ENCODE results near the gene RRP1B.
A peak's percentile ranks its signal among the peaks of the same experiment; 100 is the strongest.

Gene RRP1B

DNA sequence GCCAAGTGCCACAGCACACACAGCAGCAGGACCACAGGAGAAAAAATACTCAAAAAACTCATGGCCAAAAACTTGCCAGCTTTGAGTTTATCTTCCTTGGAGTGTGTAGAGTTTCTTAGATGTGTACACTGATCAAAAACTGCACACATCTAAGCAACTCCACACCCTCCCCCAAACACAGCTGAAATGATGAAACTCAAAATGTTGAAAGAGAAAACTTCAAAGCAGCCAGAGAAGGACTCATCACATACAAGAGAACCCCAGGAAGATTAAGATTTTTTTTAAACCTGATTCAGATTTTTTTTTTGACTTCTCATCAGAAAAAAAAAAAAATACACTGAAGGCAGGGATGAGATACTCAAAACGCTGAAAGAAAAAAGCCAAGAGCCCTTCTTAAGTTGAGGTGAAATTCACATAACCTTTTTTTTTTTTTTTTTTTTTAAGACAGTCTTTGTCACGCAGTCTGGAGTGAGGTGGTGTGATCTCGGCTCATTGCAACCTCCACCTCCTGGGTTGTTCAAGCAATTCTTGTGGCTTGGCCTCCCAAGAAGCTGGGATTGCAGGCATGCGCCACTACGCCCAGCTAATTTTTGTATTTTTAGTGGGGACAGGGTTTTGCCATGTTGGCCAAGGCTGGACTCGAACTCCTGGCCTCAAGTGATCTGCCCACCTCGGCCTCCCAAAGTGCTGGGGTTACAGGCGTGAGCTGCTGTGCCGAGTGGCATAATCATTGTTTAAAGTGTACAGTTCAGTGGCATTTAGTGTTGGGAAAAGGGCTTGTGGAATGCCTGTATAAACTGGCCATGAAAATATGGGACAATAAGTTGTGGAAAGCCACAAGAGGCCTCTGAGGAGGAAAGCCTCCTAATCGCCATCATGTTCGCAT, 38.6 kb downstream of the RRP1B start:
- TF ChIP-seq TCF12 (IDR thresholded peaks at IDR 0.05; ENCODE audit: low read depth) (no peak), EP300 (IDR thresholded peaks at IDR 0.05; ENCODE audit: borderline replicate concordance) (no peak), TAF1 (IDR thresholded peaks at IDR 0.05; ENCODE audit: low read depth) (no peak), NFIC (IDR thresholded peaks at IDR 0.05) (no peak), FOXM1 (IDR thresholded peaks at IDR 0.05; ENCODE audit: borderline replicate concordance, low read depth) (no peak)
- TF ChIP-seq, protein P1, sequence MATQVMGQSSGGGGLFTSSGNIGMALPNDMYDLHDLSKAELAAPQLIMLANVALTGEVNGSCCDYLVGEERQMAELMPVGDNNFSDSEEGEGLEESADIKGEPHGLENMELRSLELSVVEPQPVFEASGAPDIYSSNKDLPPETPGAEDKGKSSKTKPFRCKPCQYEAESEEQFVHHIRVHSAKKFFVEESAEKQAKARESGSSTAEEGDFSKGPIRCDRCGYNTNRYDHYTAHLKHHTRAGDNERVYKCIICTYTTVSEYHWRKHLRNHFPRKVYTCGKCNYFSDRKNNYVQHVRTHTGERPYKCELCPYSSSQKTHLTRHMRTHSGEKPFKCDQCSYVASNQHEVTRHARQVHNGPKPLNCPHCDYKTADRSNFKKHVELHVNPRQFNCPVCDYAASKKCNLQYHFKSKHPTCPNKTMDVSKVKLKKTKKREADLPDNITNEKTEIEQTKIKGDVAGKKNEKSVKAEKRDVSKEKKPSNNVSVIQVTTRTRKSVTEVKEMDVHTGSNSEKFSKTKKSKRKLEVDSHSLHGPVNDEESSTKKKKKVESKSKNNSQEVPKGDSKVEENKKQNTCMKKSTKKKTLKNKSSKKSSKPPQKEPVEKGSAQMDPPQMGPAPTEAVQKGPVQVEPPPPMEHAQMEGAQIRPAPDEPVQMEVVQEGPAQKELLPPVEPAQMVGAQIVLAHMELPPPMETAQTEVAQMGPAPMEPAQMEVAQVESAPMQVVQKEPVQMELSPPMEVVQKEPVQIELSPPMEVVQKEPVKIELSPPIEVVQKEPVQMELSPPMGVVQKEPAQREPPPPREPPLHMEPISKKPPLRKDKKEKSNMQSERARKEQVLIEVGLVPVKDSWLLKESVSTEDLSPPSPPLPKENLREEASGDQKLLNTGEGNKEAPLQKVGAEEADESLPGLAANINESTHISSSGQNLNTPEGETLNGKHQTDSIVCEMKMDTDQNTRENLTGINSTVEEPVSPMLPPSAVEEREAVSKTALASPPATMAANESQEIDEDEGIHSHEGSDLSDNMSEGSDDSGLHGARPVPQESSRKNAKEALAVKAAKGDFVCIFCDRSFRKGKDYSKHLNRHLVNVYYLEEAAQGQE (IDR thresholded peaks at IDR 0.05; ENCODE audit: low read depth) = no peak
- TF ChIP-seq, protein P2, sequence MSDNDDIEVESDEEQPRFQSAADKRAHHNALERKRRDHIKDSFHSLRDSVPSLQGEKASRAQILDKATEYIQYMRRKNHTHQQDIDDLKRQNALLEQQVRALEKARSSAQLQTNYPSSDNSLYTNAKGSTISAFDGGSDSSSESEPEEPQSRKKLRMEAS (IDR thresholded peaks at IDR 0.05) = no peak

DNA sequence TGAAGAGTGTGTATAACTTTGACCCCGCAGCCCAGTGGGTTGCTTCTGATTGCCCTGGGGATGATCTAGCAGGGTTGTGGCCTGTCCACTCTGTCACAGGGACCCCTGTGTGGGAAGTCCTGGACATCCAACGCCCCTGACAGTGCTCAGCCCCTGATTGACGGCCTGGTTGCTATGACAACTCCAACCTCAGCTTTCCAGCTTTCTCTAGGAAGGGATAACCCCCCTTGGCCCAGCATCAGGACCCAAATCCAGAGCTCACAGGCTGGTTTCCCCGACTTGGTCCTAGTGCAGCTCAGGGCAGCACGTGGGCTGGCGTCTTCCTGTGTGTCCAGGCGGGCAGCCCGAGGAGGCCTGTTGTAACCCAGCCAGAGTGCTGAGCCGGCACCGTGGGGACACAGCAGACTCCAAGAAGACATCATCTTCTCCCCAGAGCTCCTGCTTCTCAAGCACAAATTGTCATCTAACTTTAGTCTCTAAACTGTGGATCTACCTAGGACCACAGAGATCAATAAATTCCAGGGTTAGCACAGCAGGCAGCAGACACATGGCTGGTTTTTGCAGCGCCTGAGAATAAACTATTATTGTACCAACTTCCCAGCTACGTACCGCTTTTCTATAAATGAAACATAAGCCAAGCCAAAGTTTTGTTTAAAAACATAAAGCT, 40.7 kb downstream of the RRP1B start:
- TF ChIP-seq TCF12 (IDR thresholded peaks at IDR 0.05; ENCODE audit: low read depth) (no peak), ZBTB7A (IDR thresholded peaks at IDR 0.05; ENCODE audit: low read depth) (no peak), YY1 (IDR thresholded peaks at IDR 0.05; ENCODE audit: low read depth) (no peak)

DNA sequence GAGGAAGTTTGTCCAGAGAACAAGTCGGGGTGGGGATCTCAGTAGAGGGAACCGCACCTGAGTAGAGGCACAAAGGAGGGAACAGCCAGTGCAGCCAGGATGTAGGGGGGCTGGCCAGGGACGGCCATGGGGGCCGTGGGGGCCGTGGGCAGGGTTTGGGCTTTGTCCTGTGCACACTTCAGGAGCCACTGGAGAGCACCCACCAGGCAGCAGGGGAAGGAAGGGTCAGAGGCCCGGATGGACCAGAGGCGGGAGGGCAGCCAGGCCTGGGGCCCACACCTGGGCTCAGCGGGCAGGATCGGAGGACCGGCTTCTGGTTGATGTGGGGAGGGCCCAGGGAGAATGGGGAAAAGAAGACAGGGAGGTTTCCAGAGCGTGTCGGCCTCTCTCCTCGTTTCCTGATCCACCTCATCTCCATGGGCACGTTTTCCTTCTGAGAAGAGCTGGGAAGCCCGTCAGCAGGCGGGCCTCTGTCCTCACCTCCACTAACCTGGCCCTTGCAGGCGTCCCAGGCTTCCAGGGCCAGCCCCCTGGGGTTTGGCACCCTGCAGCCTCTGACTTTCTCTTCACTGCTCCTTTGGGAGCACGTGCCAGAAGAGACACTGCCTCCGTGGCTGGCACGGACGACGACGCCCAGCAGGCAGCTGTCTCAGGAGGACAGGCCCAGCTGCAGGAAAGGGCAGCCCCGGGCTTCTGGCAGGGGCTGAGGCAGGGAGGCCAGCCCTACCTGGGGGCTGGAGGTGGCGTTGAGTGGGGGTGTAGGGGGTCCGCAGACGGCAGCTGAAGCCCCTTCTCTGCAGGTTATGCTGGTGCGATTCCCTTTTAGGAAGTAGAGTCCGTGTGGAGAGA, 42.8 kb downstream of the RRP1B start:
- TF ChIP-seq ZBTB7A (IDR thresholded peaks at IDR 0.05; ENCODE audit: low read depth) (no peak), TCF12 (IDR thresholded peaks at IDR 0.05; ENCODE audit: low read depth) (no peak), NFIC (IDR thresholded peaks at IDR 0.05) (no peak)
- TF ChIP-seq, protein P2 (IDR thresholded peaks at IDR 0.05) = peak; percentile 76

DNA sequence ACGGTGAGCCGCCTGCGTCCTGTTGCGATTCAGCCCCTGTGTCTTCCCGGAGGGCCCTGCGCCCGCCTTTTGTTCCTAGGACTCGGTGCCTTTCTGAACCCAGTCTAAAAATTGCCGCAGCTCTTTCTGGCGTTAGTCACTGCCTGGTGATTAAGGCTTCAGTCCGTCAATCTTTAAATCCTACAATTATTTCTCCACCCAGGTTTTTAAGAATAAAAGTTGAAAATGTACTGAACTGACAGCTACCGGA, 43.4 kb downstream of the RRP1B start:
- TF ChIP-seq ZBTB7A (IDR thresholded peaks at IDR 0.05; ENCODE audit: low read depth) (no peak), NFIC (IDR thresholded peaks at IDR 0.05) (no peak), CREB1 (IDR thresholded peaks at IDR 0.05; ENCODE audit: low read depth) (no peak), TCF12 (IDR thresholded peaks at IDR 0.05; ENCODE audit: low read depth) (no peak), CEBPB (IDR thresholded peaks at IDR 0.05) (no peak), EP300 (IDR thresholded peaks at IDR 0.05; ENCODE audit: borderline replicate concordance) (no peak), RAD21 (IDR thresholded peaks at IDR 0.05; ENCODE audit: low read depth) (no peak), YY1 (IDR thresholded peaks at IDR 0.05; ENCODE audit: low read depth) (no peak), TAF1 (IDR thresholded peaks at IDR 0.05; ENCODE audit: low read depth) (no peak), EGR1 (IDR thresholded peaks at IDR 0.05) (no peak), TEAD4 (IDR thresholded peaks at IDR 0.05) (no peak), FOXM1 (IDR thresholded peaks at IDR 0.05; ENCODE audit: borderline replicate concordance, low read depth) (no peak)
- TF ChIP-seq, protein P2 (IDR thresholded peaks at IDR 0.05) = no peak
- TF ChIP-seq, protein P3, sequence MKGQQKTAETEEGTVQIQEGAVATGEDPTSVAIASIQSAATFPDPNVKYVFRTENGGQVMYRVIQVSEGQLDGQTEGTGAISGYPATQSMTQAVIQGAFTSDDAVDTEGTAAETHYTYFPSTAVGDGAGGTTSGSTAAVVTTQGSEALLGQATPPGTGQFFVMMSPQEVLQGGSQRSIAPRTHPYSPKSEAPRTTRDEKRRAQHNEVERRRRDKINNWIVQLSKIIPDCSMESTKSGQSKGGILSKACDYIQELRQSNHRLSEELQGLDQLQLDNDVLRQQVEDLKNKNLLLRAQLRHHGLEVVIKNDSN (IDR thresholded peaks at IDR 0.05) = no peak
- TF ChIP-seq, protein P1 (IDR thresholded peaks at IDR 0.05; ENCODE audit: low read depth) = no peak

DNA sequence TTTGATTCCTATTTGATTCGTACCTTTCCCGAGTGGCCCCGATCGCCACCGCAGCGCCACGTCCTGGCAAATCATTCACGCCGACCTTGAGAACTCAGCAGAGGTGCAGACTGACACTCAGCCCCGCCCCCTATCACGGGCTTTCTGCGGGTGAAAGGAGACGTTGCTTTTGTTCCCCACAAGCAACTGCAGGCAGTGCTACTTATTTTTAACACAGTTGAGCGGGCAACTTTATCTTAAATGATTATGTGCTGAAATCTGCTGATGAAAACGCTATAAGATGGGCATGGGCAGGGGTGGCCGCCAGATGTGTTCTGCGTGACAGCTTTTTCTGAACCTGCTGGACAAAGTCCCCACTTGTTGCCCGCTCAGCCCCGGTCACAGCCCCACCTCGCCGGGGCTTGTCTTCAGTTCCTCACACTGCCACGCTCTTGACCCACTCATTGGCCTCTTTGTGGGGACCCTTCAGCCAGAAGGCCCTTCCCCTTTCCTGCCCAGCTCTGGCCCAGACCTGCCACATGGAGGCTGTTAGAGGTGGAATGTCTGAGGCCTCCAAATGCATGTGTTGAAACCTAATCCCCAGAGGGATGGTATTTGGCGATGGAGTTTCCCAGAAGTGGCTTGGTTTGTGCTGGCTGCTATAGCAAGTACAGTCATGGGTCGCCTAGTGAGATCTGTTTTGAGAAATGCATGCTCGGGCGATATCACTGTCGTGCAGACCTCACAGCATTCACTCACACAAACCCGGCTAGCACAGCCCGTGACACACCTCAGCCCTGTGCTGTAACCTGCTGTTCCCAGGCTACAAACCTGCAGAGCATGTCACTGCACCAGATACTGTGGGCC, 43.9 kb downstream of the RRP1B start:
- no peak for TF ChIP-seq CREB1 (IDR thresholded peaks at IDR 0.05; ENCODE audit: low read depth)
- TF ChIP-seq, protein P2 (IDR thresholded peaks at IDR 0.05) = no peak
- TF ChIP-seq ZBTB7A (IDR thresholded peaks at IDR 0.05; ENCODE audit: low read depth) = no peak
- TF ChIP-seq TAF1 (IDR thresholded peaks at IDR 0.05; ENCODE audit: low read depth) = no peak
- TF ChIP-seq TEAD4 (IDR thresholded peaks at IDR 0.05) = no peak
